SH-SY5Y (cell line): Measurements from ENCODE around the gene ACTR10.

ENCODE experiments used
- GATA2 ChIP-seq: IDR thresholded peaks from 2 replicates; pipeline ENCODE4 v1.6.1; 2011; ENCODE audit warnings: mild to moderate bottlenecking, low read depth, low read length
- GATA3 ChIP-seq: IDR thresholded peaks from 2 replicates; pipeline ENCODE4 v1.6.1; 2011; ENCODE audit warnings: low read depth, mild to moderate bottlenecking, low read length, moderate library complexity

DNA sequence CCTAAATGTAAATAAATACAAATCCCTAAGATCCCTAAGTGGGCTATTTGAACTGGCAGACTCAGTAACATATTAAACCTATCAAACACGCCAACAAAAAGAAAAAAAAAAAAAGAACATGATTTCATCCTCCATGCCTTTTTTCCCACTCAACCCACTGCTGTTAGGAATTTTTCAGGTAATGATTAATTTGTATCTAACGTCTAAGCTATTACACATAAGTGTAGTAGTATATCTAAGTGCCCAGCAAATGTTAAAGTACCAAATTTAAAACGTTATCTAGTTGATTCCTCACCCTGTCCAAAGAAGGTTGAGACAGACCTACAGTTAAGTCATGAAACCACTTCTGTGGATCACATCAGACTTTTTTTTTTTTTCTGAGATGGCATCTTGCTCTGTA, 82.0 kb downstream of the ACTR10 start:
- TF ChIP-seq GATA2 (no peak), GATA3 (no peak)
